ENCODE results near the gene MS4A4E.

- no peak for TF ChIP-seq CTCF (IDR thresholded peaks at IDR 0.05)
- TF ChIP-seq POLR2A (IDR thresholded peaks at IDR 0.05), result no peak
- no peak for TF ChIP-seq EP300 (IDR thresholded peaks at IDR 0.05)
These were observed 83.1 kb downstream of the MS4A4E start for GRCh38 chr11:60159868-60160267.
